WERI-Rb-1 (cell line): ENCODE data around the gene FAM168B.

Experiments used
- DNase-seq: peaks from one replicate; pipeline ENCODE4 v3.0.0-alpha.2; 2020
- H3K27ac ChIP-seq: fragments of 250-450 bp; sonication (Bioruptor Pico); 2 replicates; pipeline ENCODE4 v1.5.1; 2020; ENCODE audit warnings: mild to moderate bottlenecking, moderate library complexity
- H3K27me3 ChIP-seq: fragments of 250-450 bp; sonication (Bioruptor Pico); 2 replicates; pipeline ENCODE4 v1.5.1; 2021; ENCODE audit warnings: mild to moderate bottlenecking, low read depth, moderate library complexity; ENCODE audit not compliant: insufficient read depth, severe bottlenecking
- H3K36me3 ChIP-seq: fragments of 250-450 bp; sonication (Bioruptor Pico); 2 replicates; pipeline ENCODE4 v1.5.1; 2020; ENCODE audit warnings: mild to moderate bottlenecking, moderate library complexity
- H3K4me3 ChIP-seq: 2 replicates; pipeline ENCODE4 v1.5.1; 2011; ENCODE audit warnings: low read depth, mild to moderate bottlenecking, control low read depth, low read length
- H3K9me3 ChIP-seq: fragments of 250-450 bp; sonication (Bioruptor Pico); 2 replicates; pipeline ENCODE4 v1.5.1; 2021; ENCODE audit warnings: mild to moderate bottlenecking, moderate library complexity; ENCODE audit not compliant: severe bottlenecking
- TF ChIP-seq, protein P1 (sequence below): IDR thresholded peaks from 2 replicates; pipeline ENCODE4 v1.5.1; 2011; ENCODE audit warnings: low read depth, mild to moderate bottlenecking, control low read depth, inconsistent platforms, low read length

FAM168B gene

DNA sequence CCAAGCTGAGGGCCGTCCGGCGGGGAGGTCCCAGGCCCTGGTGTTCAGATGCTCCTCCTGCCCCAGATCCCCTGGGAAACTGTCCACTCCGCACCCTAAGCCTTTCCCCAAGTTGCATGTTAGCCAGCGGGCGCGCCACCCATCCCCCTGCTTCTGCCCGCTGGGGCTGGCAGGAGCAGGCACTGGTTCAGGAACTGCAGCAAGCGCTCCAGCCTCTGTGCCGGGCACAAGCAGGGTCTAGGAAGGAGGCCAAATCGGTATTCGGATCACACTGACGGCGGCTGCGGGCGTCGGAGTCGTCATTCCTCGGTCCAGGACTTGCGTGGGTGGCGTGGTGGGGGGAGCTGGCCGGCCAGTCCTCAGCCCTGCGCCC lies 53.7 kb downstream of the FAM168B start:
- DNase-seq = no peak
- TF ChIP-seq, protein P1, sequence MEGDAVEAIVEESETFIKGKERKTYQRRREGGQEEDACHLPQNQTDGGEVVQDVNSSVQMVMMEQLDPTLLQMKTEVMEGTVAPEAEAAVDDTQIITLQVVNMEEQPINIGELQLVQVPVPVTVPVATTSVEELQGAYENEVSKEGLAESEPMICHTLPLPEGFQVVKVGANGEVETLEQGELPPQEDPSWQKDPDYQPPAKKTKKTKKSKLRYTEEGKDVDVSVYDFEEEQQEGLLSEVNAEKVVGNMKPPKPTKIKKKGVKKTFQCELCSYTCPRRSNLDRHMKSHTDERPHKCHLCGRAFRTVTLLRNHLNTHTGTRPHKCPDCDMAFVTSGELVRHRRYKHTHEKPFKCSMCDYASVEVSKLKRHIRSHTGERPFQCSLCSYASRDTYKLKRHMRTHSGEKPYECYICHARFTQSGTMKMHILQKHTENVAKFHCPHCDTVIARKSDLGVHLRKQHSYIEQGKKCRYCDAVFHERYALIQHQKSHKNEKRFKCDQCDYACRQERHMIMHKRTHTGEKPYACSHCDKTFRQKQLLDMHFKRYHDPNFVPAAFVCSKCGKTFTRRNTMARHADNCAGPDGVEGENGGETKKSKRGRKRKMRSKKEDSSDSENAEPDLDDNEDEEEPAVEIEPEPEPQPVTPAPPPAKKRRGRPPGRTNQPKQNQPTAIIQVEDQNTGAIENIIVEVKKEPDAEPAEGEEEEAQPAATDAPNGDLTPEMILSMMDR = no peak
- no peaks in the 10 kb centered on the region for H3K27me3 ChIP-seq
- H3K4me3 ChIP-seq = no peak overlapping the region
- no peak overlapping the region for H3K27ac ChIP-seq
- H3K36me3 ChIP-seq = no peaks in the 10 kb centered on the region; the same call in 1 of the 2 replicates
- H3K9me3 ChIP-seq = no peaks in the 10 kb centered on the region

DNA sequence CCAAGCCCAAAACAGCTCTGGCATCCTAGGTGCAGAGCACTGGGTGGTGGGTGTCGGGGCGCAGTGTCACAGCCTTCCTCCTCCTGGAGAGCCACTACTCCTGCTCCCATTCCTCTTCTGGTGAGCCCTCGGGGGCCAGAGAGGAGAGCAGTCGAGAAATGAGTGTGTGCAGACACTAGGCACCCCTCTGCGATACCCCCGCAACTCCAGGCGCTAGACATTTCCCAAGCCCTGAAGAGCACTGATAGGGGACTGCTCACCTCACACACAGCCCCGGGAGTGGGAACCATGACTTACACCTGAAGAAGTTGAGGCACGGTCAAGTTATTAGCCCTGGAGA lies 54.2 kb downstream of the FAM168B start:
- H3K4me3 ChIP-seq = no peak overlapping the region
- no peaks in the 10 kb centered on the region for H3K36me3 ChIP-seq
- TF ChIP-seq, protein P1 = no peak
- H3K27me3 ChIP-seq = no peaks in the 10 kb centered on the region
- H3K27ac ChIP-seq = no peak overlapping the region
- H3K9me3 ChIP-seq = no peaks in the 10 kb centered on the region
- DNase-seq = no peak

DNA sequence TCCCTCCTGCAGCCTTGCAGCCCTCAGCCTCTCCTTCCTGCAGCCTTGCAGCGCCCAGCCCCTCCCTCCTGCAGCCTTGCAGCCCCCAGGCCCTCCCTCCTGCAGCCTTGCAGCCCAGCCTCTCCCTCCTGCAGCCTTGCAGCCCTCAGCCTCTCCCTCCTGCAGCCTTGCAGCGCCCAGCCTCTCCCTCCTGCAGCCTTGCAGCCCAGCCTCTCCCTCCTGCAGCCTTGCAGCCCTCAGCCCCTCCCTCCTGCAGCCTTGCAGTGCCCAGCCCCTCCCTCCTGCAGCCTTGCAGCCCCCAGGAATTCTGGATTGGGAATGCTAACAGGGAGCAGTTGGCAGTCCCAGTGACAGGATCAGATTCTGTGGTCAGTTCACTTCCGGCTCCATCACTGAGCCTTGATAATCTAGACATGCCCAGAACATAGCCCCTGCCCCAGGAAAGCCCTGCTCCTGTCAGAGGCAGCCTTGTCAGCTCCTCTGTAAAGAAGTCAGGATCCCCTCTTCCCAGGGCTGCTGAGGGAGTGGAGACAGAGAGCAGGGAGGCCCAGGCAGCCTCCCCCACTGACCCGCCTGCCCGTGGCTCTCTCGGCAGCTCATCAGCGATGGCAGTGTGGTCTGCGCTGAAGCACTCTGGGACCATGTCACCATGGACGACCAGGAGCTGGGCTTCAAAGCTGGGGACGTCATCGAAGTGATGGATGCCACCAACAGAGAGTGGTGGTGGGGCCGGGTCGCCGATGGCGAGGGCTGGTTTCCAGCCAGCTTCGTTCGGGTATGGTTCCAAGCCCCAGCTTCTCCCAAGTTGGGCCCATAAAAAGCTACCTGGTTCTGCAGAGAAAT lies 54.8 kb downstream of the FAM168B start:
- Histone ChIP-seq H3K9me3 (no peaks in the 10 kb centered on the region), H3K27ac (no peak overlapping the region), H3K4me3 (no peak overlapping the region), H3K27me3 (no peaks in the 10 kb centered on the region), H3K36me3 (no peaks in the 10 kb centered on the region)
- TF ChIP-seq, protein P1 = no peak
- no peak for DNase-seq

DNA sequence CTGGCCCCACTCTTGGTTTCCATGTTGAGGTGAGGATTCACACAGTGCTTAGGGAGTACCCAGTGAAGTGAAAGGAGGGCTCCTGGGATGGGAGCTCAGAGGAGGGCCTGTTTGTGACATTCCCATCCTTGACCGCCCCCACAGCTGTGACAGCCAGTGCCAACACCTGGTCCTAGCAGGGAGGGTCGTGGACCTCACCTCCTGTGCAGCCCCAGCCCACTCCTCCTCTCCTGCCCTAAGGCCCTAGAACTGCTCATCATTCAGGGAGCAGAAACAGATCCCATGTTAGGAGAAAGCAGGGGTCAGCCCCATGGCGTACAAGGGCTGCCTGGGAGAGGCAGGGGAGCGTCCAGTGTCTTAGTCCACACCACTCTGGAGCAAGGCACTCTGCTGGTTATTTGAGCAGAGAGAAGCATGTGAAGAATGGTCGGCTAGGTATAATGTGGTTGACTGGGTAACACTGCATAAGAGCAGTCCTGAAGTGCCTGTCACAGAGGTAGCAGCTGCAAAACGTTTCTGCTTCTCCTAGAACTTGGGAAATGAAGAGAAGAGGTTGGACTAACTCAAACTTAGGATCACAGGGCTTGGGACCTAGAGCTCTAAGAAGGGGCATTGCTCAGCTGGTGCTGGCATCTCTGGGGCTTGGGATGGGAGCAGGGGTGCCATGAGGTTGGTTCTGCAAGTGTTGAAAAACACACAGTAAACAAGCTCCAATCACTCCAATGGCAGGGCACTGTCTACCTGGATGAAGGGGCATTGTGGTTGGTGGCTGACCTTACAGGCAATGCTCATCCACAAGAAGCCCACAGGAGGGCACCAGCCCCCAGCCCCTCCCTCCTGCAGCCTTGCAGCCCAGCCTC lies 55.6 kb downstream of the FAM168B start:
- H3K9me3 ChIP-seq = no peaks in the 10 kb centered on the region
- DNase-seq = no peak
- no peak overlapping the region for H3K27ac ChIP-seq
- TF ChIP-seq, protein P1 = no peak
- no peaks in the 10 kb centered on the region for H3K27me3 ChIP-seq
- H3K4me3 ChIP-seq = no peak overlapping the region
- H3K36me3 ChIP-seq = no peaks in the 10 kb centered on the region

DNA sequence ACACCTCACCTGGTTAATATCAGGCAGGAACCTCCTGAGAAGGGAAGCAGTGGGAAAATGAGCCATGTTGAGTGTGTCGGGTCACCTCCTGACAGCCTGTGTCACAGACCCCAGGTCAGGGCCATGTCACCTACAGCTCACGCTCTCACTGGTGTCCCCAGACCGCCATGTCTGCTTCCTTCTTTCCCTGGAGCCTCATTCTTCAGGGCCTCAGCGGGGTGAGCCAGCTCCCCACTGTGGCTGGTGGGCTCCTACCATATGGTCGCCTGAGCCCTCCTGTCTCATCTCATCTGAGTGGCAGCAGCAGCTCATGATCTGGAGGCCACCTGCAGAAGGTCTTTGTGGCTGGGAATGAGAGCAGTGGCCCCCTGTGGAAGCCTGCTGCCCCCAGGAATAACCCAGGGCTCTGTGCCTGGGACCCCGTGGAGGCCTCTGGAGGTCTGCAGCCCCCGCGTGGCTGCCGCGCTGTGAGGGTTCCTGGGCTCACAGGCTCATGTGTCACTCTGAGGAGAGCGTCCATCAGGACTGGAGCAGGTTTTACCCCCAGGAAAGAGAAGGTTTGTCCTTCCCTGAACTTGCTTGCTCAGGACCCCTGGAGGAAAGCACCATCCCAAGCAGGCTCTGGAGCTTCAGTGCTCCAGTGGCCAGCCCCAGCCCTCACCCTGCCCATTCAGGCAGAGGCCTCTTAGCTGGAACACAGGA lies 56.4 kb downstream of the FAM168B start:
- TF ChIP-seq, protein P1 = no peak
- no peak for DNase-seq
- no peaks in the 10 kb centered on the region for H3K27me3 ChIP-seq
- no peaks in the 10 kb centered on the region for H3K36me3 ChIP-seq
- no peaks in the 10 kb centered on the region for H3K9me3 ChIP-seq
- H3K27ac ChIP-seq = no peak overlapping the region
- no peak overlapping the region for H3K4me3 ChIP-seq
